Renal cortical epithelial cell (primary cell): ENCODE measurements around the gene PIM3. TPM values are rescaled to one million over a fixed set of nuclear protein-coding genes. Genes with fewer than 3 reads are reported as not detected.
A peak's percentile ranks its signal among the peaks of the same experiment; 100 is the strongest.
"Not testable (repeated sequence)": the region's sequence is repeated elsewhere in the genome, so short reads cannot be mapped to it uniquely, and the experiment has no call there.

Source experiments
- DNase-seq: peaks from one replicate; pipeline ENCODE4 v3.0.0-alpha.2; 2011; ENCODE audit warnings: low read depth
- total RNA-seq: library from RNA; depleted of rRNA; stranded (reverse); fragments of >200 nt; gene quantifications from 2 replicates; pipeline ENCODE4 v1.2.3, GENCODE V29; 2014

Gene PIM3
- total RNA-seq, 1 donor from 2014 or later: 26.3 TPM

DNA sequence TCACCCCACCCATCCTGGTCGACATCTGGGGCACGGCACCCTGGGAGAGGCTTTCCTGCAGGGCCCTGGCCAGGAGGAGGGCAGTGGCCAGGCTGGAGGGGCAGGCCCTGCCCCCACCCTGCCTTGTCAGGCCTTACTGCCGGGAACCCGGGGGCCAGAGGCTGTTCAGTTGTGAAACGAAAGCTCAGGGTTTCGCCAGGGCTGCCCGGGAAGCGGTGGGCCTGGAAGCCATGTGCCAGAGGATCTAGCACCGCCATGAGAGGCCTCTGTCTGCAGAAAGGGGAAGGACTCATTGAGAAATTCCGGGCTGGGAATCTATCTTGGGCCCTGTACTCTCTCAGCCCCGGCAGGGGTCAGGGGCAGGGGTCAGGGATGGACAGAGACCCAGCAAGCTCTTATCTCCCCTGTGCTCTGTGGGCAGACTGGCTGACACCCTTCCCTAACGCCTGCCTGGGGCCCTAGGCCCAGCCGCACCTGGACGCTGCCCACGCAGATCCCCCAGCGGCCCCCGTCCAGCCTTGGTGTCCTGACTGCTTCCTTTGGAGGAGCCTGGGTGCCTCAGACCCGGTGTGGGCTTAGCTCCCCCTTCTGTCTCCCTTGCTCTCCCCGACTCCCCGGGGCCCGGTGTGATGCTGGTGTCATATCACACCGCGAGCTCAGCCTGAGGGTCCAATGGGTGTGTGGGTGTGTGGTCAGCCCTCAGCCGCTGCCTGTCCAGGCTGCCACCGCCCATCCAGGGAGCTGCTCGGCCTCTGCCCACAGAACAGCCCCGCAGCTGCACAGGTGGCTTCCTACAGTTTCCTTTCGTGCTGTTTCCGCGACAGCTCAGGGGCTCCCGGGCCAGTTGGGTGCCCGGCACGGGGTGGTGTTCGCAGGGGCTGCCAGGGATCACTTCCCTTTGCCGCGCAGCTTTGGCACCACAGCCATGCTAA is 6.5 kb downstream of the PIM3 start:
- no peak for DNase-seq

DNA sequence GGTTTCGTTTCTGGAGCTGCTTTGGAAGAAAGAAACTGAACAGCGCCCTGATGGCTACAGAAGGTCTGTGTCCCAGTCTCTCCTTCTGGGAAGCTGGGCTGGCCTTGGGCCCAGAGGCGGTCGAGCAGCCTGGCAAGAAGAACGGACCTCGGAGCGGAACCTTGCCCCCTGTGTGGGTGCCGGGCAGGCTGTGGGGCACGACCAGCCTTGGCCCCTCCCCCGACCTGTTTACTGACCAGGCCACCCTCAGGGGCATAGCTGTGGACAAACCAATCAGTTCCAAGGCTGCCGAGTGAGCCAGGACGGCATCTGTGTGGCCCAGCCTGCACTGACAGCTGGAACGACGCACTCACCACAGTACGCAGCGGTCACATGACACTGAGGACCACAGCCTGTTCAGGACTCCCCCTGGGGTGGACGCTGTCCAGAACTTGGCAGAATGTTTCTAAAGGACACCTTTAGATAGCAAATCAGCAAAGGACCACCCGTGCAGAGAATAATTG is 7.2 kb downstream of the PIM3 start:
- no peak for DNase-seq

DNA sequence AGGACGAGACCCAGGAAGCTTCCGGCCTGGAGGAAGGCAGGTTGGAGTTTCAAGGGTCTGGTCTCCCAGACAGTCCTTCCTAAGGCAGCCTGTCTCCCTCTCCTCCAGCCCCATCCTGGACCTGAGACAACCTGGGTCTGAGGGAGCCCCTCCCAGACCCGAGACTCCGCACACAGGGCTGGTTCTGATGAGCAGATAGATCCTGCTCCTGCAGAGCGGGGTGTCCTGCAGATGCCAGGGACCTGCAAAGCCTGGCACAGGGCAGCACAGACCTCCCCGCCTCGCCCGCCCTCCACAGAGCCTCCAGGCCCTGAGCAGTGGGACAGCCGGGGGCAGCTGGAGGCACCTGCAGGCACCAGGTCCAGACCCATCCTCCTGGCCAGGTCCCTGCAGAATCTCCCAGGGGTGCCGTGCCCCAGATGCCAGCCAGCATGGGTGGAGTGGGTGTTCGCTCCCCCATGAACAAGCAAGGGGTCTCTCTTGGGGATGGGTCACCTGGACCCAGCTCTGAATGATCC is 7.8 kb downstream of the PIM3 start:
- DNase-seq: no peak

DNA sequence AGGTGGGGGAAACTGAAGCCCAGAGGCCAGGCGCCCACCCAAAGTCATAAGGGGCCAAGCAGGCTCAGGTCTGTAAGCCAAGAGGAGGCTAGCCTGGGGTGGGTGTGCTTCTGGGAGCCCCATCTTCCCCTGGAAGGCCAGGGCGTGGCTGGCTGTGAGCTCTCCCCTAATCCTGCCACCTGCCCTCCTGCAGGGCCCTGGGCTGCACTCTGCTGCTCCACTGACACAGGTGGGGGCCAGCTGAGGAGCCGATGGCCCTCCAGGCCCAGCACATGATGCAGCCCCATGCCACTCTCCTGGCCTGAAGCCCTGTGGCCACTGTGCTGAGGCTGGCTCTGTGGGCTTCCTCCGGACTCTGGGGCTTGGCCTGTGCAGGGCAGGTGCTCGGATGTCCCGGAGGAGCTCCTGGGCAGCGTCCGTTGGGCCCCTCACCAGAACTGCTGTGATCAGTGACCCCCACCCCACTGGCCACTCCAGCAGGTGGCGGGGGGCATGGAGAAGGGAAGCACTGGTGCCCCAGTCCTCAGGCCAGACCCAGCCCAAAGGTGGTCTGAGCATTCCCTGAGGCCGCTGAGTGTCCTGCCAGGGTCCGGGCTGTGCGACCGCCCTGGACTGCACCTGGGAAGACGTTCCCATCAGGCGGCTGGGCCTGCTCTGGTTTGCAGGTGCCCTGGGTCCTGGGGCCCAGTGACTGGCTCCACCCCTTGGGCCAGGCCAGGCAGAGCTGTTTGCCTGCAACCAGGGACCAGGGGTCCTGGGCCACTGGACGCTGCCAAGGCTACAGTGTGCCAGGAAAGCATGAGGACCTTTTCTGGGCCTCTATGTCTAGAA is 8.5 kb downstream of the PIM3 start:
- DNase-seq: no peak

DNA sequence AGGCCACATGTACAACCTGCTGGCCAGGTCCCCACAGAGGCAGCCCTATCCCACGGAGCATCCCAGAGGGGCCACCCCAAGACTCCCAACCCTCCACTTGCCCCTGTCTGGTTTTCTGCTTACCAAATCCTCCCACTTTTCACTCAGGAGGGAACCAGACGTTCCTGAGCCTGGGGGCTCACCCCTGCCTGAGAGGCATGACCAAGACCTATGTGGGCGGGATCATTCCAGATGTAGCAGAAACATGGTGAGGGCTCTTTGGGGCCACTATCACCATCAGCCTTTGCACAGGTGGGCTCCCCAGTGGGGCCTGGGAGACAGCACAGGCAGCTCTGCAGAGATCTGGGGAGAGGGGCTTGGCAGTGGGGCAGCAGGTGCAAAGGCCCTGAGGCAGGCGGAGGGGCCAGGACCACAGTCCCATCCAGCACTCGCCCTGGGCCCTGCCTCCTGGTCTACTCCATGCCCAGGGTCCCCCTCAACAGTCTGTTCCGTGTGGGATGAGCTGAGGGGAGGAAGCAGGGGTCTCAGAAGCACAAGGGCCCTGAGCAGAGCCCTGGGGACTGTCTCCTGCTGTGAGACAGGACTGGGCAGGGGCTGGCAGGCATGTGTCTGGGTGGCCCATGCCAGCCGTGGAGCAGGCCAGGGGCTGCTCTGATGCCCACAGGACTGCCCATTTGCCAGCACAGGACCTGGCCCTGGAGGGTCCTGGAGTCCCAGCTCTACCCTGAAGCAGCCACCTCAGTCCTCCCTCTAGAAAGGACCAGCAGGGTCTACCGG is 9.4 kb downstream of the PIM3 start:
- DNase-seq: no peak

DNA sequence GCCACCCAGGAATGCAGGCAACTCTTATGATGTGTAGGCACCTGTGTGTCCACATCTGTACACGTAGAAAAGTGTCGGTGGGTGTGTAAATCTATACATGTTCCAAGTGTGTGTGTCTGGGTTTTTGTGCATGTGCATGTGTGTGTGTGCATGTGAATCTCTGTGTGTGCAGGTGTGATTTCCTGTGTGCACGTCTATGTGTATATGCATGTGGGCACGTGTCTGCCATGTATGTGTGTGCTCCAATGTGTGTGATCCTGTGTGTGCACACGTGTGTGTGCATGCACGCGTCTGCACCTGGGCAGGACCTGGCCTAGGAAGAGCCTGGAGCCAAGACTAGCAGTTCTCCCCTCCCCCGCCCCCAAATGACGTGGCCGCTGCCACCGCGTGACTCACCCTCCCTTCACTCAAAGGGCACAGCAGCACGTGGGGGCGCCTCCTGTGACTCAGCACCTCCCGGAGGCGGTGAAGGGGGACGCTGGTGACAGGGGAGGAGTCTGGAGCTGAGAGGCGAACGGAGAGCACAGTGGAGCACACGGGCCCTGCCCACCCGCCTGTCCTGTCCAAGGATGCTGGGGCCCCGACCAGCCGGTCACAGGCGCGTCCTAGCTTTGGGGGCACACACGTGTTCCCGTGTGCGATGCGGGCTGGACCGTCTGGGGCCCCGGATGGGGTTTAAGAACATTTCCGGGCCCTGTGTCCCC is 10.1 kb downstream of the PIM3 start:
- peak; percentile 91 for DNase-seq

DNA sequence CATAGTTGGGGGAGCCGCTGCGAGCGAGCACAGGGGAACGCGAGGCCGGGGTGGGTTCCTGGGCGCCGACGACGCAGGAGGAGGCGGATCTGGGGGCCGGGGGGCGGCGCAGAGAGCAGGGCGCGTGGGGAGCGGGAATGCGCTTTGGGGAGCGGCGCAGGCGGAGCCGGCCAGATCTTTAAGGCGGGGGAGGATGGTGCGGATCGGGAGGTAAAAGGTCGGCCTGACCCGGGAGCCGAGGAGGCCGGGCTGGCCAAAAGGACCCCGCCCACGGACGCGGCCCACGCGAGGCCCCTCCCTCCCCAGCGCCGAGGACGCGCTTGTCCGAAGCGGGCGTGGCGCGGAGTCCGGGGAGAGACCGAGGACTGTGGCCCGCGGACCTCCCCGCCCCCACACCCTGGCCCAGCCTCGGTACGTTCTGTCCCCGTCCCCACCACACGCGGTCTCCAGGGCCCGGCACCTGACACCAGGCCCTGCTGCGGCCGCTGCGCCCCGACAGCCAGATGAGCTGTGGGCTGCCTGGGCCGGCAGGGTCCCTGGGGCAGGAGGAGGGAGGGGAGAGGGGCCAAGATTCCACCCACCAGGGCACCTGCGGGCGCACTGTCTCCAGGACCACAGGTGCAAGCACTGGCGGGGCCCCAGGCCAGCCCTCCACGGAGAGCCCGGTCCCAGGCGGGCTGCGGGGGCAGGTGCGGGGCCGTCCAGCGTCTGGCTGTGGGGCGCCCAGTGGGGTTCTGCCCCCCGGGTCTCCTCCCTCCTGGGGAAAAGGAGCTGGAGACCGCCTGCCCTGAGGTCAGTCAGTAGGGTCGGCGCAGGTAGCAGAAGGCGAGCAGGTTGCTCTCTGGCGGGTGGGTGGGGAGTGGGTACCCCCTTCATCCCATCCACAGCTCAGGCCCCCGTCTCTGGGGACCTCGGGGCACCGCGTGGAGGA is 10.9 kb downstream of the PIM3 start:
- DNase-seq: no peak

DNA sequence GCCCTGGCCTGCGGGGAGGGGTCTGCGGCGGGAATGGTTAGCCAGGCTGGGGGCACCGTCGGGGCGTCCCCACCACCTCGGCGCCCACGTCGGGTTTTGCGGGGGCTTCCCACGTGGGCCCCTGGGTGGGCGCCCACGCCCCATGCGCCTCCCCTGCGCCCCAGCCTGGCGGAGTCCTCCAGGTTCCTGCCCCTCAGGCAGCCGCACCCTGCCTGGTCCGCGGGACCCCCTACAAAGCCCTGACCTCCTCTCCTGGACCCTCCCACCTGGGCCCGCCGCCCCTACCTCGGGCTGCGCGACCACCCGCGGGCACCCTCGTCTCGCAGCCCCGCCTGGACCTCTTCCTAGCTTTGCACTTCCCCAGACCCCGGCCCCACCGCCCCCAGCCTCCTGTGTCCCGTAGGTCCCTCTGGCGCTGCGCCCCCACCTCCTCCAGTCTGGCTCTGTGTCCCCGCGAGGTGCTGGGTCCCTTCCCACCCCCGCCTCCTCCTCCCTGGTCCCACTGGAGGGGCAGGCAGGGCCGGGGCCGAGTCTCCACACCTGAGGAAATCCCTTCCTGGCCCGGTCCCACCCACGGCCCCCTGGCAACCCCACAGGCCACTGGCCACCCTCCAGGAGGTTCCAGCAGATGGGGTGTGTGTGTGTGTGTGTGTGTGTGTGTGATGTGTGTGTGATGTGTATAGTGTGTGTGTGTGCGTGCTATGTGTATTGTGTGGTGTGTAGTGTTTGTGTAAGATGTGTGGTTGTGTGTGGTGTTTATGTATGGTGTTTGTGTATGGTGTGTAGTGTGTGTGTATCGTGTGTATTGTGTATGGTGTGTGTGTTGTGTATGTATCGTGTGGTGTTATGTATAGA is 11.8 kb downstream of the PIM3 start:
- DNase-seq: no peak

DNA sequence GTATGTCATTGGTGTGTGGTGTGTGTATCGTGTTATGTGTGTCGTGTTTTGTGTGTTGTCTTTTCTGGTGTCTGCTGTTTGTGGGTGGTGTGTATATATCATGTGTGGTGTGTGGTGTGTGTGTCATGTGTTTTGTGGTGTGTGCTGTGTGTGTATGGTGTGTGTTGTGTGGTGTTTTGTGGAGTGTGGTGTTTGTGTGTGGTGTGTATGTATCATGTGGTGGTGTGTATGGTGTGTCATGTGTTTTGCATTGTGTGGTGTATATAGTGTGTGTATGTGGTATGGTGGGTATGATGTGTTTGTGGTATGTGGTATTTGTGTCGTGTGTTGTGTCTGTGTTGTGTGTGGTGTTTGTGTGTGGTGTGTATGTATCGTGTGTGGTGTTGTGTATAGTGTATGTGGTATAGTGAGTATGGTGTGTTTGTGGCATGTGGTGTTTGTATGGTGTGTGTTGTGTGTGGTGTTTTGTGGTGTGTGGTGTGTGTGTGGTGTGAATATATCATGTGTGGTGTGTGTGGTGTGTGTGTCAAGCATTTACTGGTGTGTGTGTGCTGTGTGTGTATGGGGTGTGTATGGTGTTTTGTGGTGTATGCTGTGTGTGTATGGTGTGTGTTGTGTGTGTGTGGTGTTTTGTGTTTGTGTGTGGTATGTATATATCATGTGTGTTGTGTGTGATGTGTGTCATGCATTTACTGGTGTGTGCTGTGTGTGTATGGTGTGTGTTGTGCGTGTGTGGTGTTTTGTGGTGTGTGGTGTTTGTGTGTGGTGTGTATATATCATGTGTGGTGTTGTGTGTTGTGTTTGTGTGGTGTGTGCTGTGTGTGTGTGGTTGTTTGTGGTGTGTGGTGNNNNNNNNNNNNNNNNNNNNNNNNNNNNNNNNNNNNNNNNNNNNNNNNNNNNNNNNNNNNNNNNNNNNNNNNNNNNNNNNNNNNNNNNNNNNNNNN is 12.7 kb downstream of the PIM3 start:
- no peak for DNase-seq

DNA sequence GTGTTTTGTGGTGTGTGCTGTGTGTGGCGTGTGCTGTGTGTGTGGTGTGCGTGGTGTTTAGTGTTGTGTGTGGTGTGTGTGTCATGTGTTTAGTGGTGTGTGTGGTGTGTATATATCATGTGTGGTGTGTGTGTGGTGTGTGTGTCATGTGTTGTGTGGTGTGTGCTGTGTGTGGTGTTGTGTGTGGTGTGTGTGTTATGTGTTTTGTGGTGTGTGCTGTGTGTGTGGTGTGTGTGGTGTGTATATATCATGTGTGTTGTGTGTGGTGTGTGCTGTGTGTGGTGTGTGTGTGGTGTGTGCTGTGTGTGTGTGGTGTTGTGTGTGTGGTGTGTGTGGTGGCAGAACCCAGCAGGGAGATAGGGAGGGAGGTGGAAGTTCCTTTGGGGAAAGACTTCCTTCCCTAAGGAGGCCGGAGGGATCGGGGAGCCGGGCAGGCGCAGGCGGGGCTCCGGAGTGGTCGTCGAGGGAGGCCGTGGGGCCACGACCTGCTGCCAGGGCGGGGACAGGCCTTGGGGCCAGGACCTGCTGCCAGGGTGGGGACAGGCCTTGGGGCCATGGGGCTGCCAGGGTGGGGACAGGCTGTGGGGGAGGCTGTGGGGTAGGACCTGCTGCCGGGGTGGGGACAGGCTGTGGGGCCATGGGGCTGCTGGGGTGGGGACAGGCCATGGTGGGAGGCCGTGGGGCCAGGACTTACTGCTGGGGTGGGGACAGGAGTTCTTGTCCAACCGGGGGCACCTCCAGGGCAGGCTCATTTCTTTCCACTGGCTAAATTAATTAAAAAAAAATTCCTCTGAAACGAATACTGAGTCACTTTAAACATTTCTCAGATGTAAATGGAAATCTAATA is 15.2 kb downstream of the PIM3 start:
- no peak for DNase-seq

DNA sequence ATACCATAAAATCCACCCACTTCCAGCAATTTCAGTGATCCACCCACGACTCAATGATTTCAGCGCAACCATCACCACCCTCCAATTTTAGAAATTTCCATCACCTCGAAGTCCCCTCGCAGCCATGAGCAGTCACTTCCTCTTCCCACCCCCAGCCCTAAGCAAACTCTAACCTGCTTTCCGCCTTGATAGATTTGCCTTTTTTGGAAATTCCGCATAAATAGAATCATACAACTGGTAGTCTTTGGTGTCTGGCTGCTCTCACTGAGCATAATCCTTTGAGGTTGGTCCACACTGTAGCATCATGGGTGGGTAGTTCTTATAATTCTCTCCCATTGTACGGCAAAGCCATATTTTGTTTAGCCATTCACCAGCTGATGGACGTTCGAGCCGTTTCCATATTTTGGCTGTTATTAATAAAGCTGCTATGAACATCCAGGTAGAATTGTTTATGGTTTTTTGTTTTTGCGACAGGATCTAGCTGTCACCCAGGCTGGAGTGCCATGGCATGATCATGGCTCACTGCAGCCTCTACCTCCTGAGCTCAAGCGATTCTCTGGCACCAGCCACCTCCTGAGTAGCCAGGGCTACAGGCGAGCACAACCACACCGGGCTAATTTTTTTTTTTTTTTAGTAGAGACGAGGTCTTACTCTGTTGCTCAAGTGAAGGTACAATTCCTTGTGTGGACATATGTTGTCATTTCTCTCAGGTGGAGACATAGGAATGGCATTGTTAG is 16.0 kb downstream of the PIM3 start:
- no peak for DNase-seq

DNA sequence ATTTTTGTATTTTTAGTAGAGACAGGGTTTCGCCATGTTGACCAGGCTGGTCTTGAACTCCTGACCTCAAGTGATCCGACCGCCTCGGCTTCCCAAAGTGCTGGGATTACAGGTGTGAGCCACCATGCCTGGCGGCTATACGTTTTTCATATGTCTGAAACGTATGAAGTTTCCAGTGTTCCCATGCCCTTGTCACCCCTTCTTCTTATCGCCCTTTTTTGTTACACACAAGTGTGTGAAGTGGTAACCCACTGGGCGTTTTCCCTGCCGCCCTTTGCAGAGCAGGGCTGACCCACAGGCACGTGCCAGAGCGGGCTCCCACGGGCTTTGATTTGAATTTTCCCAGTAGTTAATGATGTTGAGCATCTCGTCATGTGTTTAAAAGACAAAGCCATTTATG is 17.0 kb downstream of the PIM3 start:
- DNase-seq: no peak

DNA sequence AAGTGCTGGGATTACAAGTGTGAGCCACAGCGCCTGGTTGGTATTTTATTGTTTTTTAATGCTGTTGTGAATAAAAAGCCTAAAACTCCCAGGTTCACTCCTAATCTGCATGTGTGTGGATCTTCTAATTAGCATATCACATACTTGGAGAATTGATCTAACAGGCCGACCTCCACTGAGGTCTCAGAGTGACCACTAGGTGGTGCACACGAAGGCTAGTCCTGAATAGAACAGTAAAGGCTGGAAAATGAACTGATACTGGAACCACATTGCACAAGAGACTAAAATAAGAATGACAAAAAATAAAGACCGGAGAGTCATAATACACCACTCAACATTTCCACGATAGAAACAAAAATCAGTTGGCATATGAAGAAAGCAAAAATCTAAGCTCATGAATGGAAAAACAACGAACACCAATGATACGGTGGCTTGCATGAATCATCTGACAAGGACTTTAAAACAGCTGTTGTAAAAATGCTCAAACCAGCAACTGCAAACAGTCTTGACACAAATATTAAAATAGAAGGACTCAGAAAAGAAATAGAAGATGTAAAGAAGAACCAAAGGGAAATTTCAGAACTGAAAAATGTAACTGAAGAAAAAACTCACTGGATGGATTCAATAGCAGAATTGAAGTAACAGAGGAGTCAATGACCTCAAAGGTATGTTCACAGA is 19.2 kb downstream of the PIM3 start:
- no peak for DNase-seq

DNA sequence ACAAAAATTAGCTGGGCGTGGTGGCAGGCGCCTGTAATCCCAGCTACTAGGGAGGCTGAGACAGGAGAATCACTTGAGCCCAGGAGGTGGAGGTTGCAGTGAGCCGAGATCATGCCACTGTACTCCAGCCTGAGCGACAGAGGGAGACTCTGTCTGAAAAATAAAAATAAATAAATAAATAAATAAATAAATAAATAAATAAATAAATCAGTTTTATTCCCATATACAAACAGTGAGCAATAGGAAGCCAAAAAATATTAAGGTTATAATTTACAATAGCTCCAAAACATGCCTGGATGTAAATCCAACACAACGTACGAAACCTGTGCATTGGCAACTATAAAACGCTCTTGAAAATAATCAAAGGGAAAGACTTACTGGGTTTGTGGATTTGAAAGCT is 21.2 kb downstream of the PIM3 start:
- not testable (repeated sequence) for DNase-seq
